Measurements from ENCODE around the gene RBM6. TPM values are rescaled to one million over a fixed set of nuclear protein-coding genes. Genes with fewer than 3 reads are reported as not detected.

RBM6 gene
- total RNA-seq, 2 experiments from 2014 or later, result 99.3 to 106 TPM

DNA sequence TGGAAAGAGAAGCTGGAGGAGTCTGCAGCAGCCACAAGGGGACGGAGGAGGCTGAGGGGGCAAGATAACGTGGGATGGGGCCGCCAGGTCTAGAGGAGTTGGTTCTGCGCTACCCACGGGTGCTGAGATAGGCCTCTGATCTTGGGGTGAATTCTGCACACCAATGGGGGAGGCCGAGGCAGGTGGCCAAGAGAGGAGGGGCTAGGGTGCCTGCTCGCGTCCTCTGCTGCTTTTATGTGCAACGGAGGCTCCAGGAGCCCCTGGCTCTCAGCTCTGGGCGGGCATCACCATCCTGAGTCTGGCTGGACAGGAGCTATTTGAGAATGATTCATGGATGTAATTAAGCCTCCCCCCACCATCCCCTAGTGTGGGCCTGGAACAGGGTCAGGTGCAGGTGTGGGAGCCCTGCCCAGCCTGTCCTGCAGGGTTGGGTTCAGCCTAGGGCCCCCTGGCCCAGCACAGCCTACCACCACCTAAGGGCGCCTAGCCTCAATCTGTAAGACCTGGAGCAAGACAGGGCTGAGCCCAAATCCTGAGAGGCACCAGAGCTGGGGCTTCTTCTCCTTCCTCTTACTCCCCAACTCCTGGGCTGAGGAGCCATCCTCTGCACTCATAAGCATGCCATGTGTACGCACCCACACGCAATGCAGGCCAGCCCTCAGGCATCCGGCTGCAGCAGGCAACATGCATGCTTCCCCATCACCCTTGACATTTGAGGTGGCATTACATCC, 182.9 kb downstream of the RBM6 start:
- no peak overlapping the region for H3K4me3 ChIP-seq (ENCODE audit: low read length)

DNA sequence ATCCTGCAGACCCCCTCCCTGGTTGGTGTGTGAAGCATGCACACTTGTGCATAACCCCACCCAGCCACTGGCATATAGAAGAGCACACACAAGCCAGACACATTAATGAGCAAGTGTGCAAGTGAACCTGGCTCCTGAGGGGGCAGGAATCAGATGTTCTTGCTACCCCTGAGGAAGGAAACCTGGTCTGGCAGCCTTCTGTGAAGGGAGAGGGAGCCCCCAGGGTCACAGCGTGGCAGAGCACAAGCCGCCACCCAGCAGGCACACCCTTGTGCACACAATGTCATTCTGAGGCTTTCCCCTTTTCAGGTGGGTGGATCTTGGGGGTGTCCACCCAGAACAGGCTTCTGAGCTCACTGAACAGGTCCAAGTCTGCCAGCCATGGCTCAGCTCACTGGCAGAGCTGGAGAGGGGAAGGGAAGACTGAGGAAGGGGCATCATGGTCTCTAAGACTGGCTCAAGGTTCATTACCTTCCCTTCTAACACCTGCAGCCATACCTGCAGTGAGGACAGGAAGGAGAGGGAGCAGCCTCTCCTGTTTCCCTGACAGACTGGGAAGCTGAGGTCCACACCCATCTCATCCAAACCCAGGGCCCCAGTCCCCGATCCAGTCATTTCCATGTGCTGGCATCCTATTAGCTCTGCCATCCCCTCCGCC, 183.6 kb downstream of the RBM6 start:
- H3K9me3 Mint-ChIP-seq, result no peaks in the 10 kb centered on the region
- H3K4me3 ChIP-seq (ENCODE audit: low read length), result no peak overlapping the region
- H3K36me3 ChIP-seq (ENCODE audit: insufficient read depth, low read length), result peaks cover 20% of the 10 kb centered on the region
- peak overlapping the region; percentile 27 for H3K27ac Mint-ChIP-seq
- ChIA-PET POLR2A (no interaction called here), CTCF (no interaction called here)
- H3K9me3 ChIP-seq (ENCODE audit: control insufficient read depth in 1 of 2, insufficient read depth in 1 of 2, low read length in 2 of 2), result no peaks in the 10 kb centered on the region
- peaks cover 6% of the 10 kb centered on the region for H3K4me1 Mint-ChIP-seq (ENCODE audit: low read depth)
- intact Hi-C loops (cut with DNase I, micrococcal nuclease), result no loop called here
- H3K36me3 Mint-ChIP-seq (ENCODE audit: low read depth), result peaks cover 28% of the 10 kb centered on the region
- H3K27me3 Mint-ChIP-seq, result no peaks in the 10 kb centered on the region
- no peak overlapping the region for H3K4me3 Mint-ChIP-seq
- no peak overlapping the region for H3K27ac ChIP-seq (ENCODE audit: low read depth in 1 of 2, low read length in 2 of 2)
- H3K27me3 ChIP-seq (ENCODE audit: control insufficient read depth in 1 of 2, insufficient read depth in 2 of 2, low read length in 2 of 2), result no peaks in the 10 kb centered on the region
- TF ChIP-seq, protein P1, sequence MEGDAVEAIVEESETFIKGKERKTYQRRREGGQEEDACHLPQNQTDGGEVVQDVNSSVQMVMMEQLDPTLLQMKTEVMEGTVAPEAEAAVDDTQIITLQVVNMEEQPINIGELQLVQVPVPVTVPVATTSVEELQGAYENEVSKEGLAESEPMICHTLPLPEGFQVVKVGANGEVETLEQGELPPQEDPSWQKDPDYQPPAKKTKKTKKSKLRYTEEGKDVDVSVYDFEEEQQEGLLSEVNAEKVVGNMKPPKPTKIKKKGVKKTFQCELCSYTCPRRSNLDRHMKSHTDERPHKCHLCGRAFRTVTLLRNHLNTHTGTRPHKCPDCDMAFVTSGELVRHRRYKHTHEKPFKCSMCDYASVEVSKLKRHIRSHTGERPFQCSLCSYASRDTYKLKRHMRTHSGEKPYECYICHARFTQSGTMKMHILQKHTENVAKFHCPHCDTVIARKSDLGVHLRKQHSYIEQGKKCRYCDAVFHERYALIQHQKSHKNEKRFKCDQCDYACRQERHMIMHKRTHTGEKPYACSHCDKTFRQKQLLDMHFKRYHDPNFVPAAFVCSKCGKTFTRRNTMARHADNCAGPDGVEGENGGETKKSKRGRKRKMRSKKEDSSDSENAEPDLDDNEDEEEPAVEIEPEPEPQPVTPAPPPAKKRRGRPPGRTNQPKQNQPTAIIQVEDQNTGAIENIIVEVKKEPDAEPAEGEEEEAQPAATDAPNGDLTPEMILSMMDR (IDR thresholded peaks at IDR 0.05), result no peak
- DNase-seq, result no peak
- peaks cover 7% of the 10 kb centered on the region for H3K4me1 ChIP-seq (ENCODE audit: insufficient read depth, low read length)
- no peak for ATAC-seq (ENCODE audit: poor library complexity)

More for the DNA sequence above, 182.9 kb downstream of the RBM6 start:
- Mint-ChIP-seq H3K27me3 (no peaks in the 10 kb centered on the region), H3K36me3 (ENCODE audit: low read depth) (peaks cover 35% of the 10 kb centered on the region), H3K4me1 (ENCODE audit: low read depth) (peaks cover 6% of the 10 kb centered on the region), H3K9me3 (no peaks in the 10 kb centered on the region), H3K27ac (peak overlapping the region; percentile 27), H3K4me3 (no peak overlapping the region)
- Histone ChIP-seq H3K36me3 (ENCODE audit: insufficient read depth, low read length) (peaks cover 27% of the 10 kb centered on the region), H3K27me3 (ENCODE audit: control insufficient read depth in 1 of 2, insufficient read depth in 2 of 2, low read length in 2 of 2) (no peaks in the 10 kb centered on the region), H3K9me3 (ENCODE audit: control insufficient read depth in 1 of 2, insufficient read depth in 1 of 2, low read length in 2 of 2) (no peaks in the 10 kb centered on the region), H3K4me1 (ENCODE audit: insufficient read depth, low read length) (peaks cover 7% of the 10 kb centered on the region), H3K27ac (ENCODE audit: low read depth in 1 of 2, low read length in 2 of 2) (no peak overlapping the region)
- DNase-seq, result peak in 1 of 14 experiments; percentile 23
- intact Hi-C loops (cut with DNase I, micrococcal nuclease), result loop anchor here in 1 of 2 experiments (1.0 kb wide), 1 partner anchor 150 kb away; no protein-coding TSS in a partner anchor
- CTCF ChIA-PET, result interaction anchor here (1.0 to 2.0 kb wide), 2 partner anchors 31 to 103 kb away, joined by 3 to 7 read pairs; no protein-coding TSS in a partner anchor
- ATAC-seq (ENCODE audit: poor library complexity), result no peak
- POLR2A ChIA-PET, result no interaction called here
- TF ChIP-seq, protein P1 (IDR thresholded peaks at IDR 0.05), result no peak

DNA sequence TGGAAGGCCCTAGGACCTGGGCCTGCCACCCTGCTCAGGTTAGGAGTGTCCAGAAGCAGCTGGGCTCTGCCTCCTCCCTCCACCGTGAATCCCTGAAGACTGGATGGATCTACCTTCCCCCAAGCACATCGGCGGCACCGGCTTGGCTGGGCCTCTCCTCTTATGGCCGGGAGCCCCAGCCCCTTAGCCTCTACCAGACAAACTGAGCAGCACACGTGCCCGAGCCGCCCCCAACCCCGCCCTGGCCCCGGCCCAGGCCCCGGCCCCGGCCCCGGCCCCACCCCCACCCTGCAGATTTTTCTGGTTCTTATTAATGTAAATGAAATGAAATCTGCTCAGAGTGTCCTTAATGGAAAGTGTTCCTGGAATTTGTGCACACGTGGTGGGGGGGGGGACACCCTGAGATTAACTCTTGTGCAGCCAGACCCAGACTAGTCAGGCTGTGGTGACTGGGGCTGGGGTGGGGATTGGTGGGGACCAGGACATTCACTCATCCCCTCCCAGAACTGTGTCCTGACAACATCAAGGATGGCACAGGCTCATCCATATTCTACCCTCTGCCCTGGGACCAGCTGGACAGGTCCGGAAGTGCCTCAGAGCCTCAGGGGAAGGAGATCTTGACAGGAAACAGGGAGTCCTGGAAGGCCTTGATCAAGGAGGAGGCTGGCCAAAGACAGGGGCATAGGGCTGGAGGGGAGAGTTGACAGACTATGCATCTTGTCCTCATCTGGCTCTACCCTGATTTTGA, 184.3 kb downstream of the RBM6 start:
- H3K4me3 ChIP-seq (ENCODE audit: low read length), result no peak overlapping the region
- H3K4me1 ChIP-seq (ENCODE audit: insufficient read depth, low read length), result peaks cover 7% of the 10 kb centered on the region
- Mint-ChIP-seq H3K9me3 (no peaks in the 10 kb centered on the region), H3K27me3 (no peaks in the 10 kb centered on the region), H3K4me1 (ENCODE audit: low read depth) (peaks cover 6% of the 10 kb centered on the region), H3K36me3 (ENCODE audit: low read depth) (peaks cover 23% of the 10 kb centered on the region), H3K27ac (no peak overlapping the region), H3K4me3 (no peak overlapping the region)
- no peaks in the 10 kb centered on the region for H3K9me3 ChIP-seq (ENCODE audit: control insufficient read depth in 1 of 2, insufficient read depth in 1 of 2, low read length in 2 of 2)
- peaks cover 15% of the 10 kb centered on the region for H3K36me3 ChIP-seq (ENCODE audit: insufficient read depth, low read length)
- no peak for ATAC-seq (ENCODE audit: poor library complexity)
- POLR2A ChIA-PET, result no interaction called here
- intact Hi-C loops (cut with DNase I, micrococcal nuclease), result no loop called here
- TF ChIP-seq, protein P1 (IDR thresholded peaks at IDR 0.05), result no peak
- no peak for DNase-seq
- no peak overlapping the region for H3K27ac ChIP-seq (ENCODE audit: low read depth in 1 of 2, low read length in 2 of 2)
- H3K27me3 ChIP-seq (ENCODE audit: control insufficient read depth in 1 of 2, insufficient read depth in 2 of 2, low read length in 2 of 2), result no peaks in the 10 kb centered on the region
- CTCF ChIA-PET, result no interaction called here

Measured in CD4-positive, alpha-beta T cell (primary cell).